ENCODE data around the gene GRIN2A.

GRIN2A gene

GRCh38 chr16:9964426-9964825 is 217.8 kb downstream of the GRIN2A start:
- ATAC-seq, result no peak

- no peak for ATAC-seq
Measured at GRCh38 chr16:9957433-9957832, 224.8 kb downstream of the GRIN2A start.

DNA sequence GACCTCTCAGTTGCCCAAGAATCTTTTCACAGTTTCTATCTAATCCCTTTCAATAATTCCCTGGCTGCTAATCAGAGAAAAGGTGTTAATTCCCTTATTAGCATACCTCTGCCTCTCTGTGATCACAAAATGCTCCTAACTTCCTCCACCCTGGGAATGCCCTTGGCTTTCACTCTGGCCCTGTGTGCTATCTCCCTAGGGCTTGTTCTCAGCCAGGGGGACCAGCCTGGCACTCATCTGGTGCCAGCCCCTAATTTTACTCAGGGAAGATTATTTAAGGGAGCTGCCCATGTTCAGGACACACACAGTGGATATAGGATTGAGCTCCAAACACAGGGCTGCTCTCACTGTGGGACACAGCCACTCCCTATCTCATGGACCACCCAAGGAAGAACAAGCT is 225.2 kb downstream of the GRIN2A start:
- no peak for ATAC-seq

- no peak for ATAC-seq
Measured at GRCh38 chr16:9955677-9956076, 226.6 kb downstream of the GRIN2A start.

DNA sequence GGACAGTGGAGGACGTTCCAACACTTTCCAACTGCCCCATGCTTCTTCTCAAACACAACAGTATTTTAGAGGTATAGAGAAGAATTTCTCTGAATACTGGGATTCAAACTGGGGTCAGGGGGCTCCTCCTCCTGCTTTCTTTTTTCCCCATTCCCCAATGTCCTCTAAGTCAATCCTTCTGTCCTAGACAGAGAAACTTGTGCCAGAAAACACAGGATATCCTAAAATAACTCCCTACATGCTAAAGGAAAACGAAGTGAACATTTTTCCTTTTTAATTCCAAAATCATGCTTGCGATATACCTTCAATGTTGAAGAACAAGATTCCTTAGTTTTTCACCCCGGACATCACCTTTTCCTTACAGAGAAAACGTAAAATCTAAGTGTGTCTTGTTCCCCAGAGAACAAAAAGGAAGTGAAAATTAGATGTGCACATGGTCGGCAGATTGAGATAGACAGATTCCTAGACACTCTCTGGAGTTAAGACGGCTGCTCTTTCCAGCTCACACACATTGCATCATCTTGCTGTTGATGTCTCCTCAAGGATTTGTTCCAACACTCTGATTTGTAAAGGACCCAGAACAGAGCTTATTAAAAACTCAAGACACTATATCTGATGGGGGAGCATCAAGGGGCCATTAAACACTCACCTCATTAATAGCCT is 228.2 kb downstream of the GRIN2A start:
- ATAC-seq, result no peak

DNA sequence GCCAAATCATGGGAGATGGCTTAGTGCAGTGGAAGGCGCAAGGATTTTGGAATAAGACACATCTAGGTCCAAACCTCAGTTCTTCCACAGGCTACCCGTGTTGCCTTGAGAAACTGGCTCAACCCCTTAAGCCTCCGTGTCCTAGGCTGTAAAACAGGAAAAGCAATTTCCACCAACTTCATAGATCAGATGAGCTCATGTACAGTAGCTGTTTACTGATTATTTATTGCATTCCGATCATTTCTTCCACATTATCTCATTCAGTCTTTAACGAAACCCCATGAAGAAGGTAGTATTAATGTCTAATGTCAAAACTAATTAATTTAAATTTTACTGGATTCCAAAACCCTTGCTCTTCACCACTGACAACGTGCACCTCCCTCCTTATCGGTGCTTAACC is 231.6 kb downstream of the GRIN2A start:
- no peak for ATAC-seq

- no peak for ATAC-seq
Measured at GRCh38 chr16:9949396-9949795, 232.8 kb downstream of the GRIN2A start.

GRCh38 chr16:9948933-9949332 is 233.3 kb downstream of the GRIN2A start:
- no peak for ATAC-seq

- no peak for ATAC-seq
Measured at GRCh38 chr16:9946022-9946720, 236.1 kb downstream of the GRIN2A start.

DNA sequence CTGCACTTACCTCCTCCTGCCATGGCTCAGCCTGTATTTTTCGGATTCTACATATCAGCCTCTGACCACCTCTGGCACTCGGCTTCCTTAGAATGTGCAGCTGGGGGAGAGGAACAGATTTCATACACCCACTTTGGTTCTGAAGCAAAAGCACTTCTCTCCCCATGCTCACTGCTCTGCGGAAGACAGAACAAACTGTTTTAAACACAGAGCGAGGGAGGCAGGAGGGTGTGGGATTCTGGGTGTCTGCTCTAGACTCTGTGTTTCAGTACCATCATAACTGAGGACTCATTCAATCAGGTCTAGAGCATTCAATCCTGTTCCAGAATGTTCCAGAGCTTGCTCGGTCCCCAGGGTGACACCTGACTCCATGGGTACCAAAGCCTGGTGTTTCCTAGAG is 239.1 kb downstream of the GRIN2A start:
- no peak for ATAC-seq

DNA sequence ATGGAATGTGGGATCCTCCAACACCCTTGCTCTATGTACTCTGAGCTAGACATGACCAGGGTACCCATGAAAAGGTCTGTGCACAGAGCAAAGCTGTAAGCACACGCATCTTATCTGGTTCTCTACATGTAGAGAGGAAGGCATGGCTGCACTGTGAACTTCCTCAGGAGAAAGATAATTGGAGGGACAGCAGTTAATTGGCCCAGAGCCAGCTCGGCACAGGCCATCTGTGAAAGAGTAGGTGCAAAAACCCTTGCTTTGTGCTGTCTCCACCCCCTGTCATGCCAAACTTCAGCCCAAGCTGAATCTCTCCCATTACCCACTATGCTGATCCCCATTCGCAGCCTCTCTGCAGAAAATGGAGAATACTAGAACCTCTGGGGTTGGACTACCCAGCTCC is 241.0 kb downstream of the GRIN2A start:
- no peak for ATAC-seq

- ATAC-seq, result no peak
Measured at GRCh38 chr16:9934723-9935508, 247.3 kb downstream of the GRIN2A start.

GRCh38 chr16:9932919-9933653 is 249.1 kb downstream of the GRIN2A start:
- ATAC-seq, result no peak

DNA sequence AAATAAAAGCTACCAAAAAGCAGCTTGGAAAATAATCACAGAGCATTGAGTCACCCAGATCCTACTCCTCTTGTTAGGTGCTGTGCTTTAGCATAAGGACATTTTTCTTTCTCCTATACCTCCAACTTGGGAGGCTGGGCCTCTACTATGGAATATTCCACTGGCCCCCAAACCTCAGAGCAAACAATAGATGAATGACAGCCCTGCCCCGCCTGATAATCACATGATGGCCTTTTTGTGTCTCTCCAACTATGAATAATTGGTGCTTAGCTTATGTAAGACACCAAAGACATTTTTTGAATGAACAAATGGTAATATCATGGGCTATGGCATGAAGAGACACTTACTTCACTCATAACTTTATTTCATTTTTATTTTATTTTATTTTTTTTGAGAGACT is 250.2 kb downstream of the GRIN2A start:
- no peak for ATAC-seq

- ATAC-seq, result no peak
Measured at GRCh38 chr16:9929836-9930235, 252.4 kb downstream of the GRIN2A start.

DNA sequence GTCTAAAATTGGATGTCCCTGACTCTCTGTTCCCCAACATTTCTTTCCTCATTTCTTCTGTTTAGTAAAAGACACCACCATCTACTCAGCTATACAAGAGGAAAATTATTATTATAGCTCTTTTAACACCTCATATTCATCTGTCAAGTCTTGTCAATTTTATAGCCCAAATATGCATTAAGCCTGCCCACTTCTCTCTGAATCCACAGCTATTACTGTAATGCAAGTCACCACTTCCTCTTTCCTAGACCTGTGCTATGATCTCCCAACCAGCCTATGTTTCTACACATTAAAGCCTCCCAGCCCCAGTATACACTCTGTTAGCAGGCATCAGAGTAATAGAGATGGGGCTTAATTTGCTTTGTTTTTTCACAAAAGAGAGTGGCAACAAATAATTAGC is 252.9 kb downstream of the GRIN2A start:
- ATAC-seq, result no peak

- no peak for ATAC-seq
Measured at GRCh38 chr16:9922441-9922840, 259.8 kb downstream of the GRIN2A start.

GRCh38 chr16:9921997-9922396 is 260.2 kb downstream of the GRIN2A start:
- ATAC-seq, result no peak

- ATAC-seq, result peak in 1 of 2 donors; percentile 13
Measured at GRCh38 chr16:9919460-9919859, 262.8 kb downstream of the GRIN2A start.

GRCh38 chr16:9917691-9918090 is 264.5 kb downstream of the GRIN2A start:
- no peak for ATAC-seq

- no peak for ATAC-seq
Measured at GRCh38 chr16:9913604-9914326, 268.5 kb downstream of the GRIN2A start.

GRCh38 chr16:9911989-9912388 is 270.2 kb downstream of the GRIN2A start:
- no peak for ATAC-seq
